DMS114 treated with DMSO at 0.1 percent for 48 hours (cell line): Measurements from ENCODE around the gene MT1X.

ENCODE experiments used
- DNase-seq: peaks from one replicate; lab custom pipeline; 2025; ENCODE audit not compliant: unreplicated experiment; lab: John Stamatoyannopoulos, UW

The MT1X gene

GRCh38 chr16:56677474-56677873 lies 4.8 kb upstream of the MT1X start:
- no peak for DNase-seq

GRCh38 chr16:56679078-56679730 lies 3.1 kb upstream of the MT1X start:
- DNase-seq, result no peak

- DNase-seq, result no peak
Observed at GRCh38 chr16:56679818-56680217, 2.5 kb upstream of the MT1X start.

- DNase-seq, result no peak
Observed at GRCh38 chr16:56682703-56683397, 580 bp downstream of the MT1X start.

- peak; percentile 18 for DNase-seq
Observed at GRCh38 chr16:56683424-56684172, 1.3 kb downstream of the MT1X start.

- DNase-seq, result no peak
Observed at GRCh38 chr16:56684256-56684925, 2.1 kb downstream of the MT1X start.

GRCh38 chr16:56684926-56685590 lies 2.8 kb downstream of the MT1X start:
- no peak for DNase-seq

GRCh38 chr16:56686758-56687157 lies 4.5 kb downstream of the MT1X start:
- DNase-seq, result no peak

- DNase-seq, result no peak
Observed at GRCh38 chr16:56688762-56689161, 6.5 kb downstream of the MT1X start.

GRCh38 chr16:56689171-56689570 lies 6.9 kb downstream of the MT1X start:
- no peak for DNase-seq

GRCh38 chr16:56690420-56691122 lies 8.3 kb downstream of the MT1X start:
- no peak for DNase-seq

GRCh38 chr16:56691885-56692284 lies 9.6 kb downstream of the MT1X start:
- no peak for DNase-seq

GRCh38 chr16:56695246-56695645 lies 13.0 kb downstream of the MT1X start:
- DNase-seq, result no peak

- DNase-seq, result no peak
Observed at GRCh38 chr16:56697456-56698155, 15.3 kb downstream of the MT1X start.

GRCh38 chr16:56700195-56700594 lies 17.9 kb downstream of the MT1X start:
- no peak for DNase-seq

GRCh38 chr16:56700631-56701030 lies 18.4 kb downstream of the MT1X start:
- DNase-seq, result no peak

- DNase-seq, result no peak
Observed at GRCh38 chr16:56701534-56701933, 19.3 kb downstream of the MT1X start.

GRCh38 chr16:56702836-56703235 lies 20.6 kb downstream of the MT1X start:
- no peak for DNase-seq

GRCh38 chr16:56708525-56709442 lies 26.5 kb downstream of the MT1X start:
- DNase-seq, result no peak
